Measurements from ENCODE around the gene DCAF12. TPM values are rescaled to one million over a fixed set of nuclear protein-coding genes. Genes with fewer than 3 reads are reported as not detected.

The DCAF12 gene
- total RNA-seq, 1 experiment from 2014 or later = 27.0 TPM

DNA sequence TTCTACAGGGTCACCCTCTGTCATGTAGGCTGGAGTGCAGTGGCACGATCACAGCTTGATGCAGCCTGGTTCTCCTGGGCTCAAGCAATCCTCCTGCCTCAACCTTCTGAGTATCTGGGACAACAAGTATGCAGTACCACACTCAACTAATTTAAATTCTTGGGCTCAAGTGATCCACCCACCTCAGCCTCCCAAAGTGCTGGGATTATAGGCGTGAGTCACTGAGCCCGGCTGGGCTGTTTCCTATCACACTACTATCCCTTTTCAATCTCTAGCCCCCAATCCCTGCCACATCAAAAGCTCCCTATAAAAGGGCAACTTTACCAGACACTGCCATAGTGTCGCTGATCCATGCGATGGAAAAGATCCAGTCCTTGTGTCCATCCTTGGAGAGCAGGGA lies 20.4 kb downstream of the DCAF12 start (continued):
- TF ChIP-seq, protein P1, sequence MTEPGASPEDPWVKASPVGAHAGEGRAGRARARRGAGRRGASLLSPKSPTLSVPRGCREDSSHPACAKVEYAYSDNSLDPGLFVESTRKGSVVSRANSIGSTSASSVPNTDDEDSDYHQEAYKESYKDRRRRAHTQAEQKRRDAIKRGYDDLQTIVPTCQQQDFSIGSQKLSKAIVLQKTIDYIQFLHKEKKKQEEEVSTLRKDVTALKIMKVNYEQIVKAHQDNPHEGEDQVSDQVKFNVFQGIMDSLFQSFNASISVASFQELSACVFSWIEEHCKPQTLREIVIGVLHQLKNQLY (CRISPR knock-in tag; IDR thresholded peaks at IDR 0.05) = no peak
- TF ChIP-seq ZNF671 (CRISPR knock-in tag; IDR thresholded peaks at IDR 0.05) (no peak), GRHL2 (CRISPR knock-in tag; IDR thresholded peaks at IDR 0.05; ENCODE audit: insufficient replicate concordance, severe bottlenecking) (no peak), IRF2 (CRISPR knock-in tag; IDR thresholded peaks at IDR 0.05; ENCODE audit: borderline replicate concordance, low read depth) (no peak), RORB (CRISPR knock-in tag; IDR thresholded peaks at IDR 0.05) (no peak)

DNA sequence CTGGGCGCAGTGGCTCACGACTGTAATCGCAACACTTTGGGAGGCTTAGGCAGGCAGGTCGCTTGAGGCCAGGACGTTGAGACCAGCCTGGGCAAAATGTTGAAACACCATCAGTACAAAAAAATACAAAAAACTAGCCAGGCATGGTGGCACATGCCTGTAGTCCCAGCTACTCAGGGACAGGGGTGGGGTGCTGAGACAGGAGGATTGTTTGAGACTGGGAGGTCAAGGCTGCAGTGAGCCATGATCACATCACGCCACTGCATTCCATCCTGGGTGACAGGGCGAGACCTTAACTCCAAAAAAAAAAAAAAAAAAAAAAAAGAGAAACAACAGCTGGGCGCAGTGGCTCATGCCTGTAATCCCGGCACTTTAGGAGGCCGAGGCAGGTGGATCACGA lies 23.7 kb downstream of the DCAF12 start:
- Mint-ChIP-seq H3K4me3 (no peak overlapping the region), H3K4me1 (no peaks in the 10 kb centered on the region), H3K9me3 (no peaks in the 10 kb centered on the region), H3K36me3 (peaks cover 50% of the 10 kb centered on the region), H3K27ac (no peak overlapping the region), H3K27me3 (ENCODE audit: low read depth) (no peaks in the 10 kb centered on the region)
- DNase-seq (ENCODE audit: low spot score) (no peak), ATAC-seq (no peak)
- TF ChIP-seq, protein P2, sequence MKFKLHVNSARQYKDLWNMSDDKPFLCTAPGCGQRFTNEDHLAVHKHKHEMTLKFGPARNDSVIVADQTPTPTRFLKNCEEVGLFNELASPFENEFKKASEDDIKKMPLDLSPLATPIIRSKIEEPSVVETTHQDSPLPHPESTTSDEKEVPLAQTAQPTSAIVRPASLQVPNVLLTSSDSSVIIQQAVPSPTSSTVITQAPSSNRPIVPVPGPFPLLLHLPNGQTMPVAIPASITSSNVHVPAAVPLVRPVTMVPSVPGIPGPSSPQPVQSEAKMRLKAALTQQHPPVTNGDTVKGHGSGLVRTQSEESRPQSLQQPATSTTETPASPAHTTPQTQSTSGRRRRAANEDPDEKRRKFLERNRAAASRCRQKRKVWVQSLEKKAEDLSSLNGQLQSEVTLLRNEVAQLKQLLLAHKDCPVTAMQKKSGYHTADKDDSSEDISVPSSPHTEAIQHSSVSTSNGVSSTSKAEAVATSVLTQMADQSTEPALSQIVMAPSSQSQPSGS (CRISPR knock-in tag; IDR thresholded peaks at IDR 0.05; ENCODE audit: borderline replicate concordance, low read depth) = no peak
- no peak for TF ChIP-seq NFE2L1 (CRISPR knock-in tag; IDR thresholded peaks at IDR 0.05)
- ChIA-PET POLR2A (interaction anchor here (0.7 to 0.8 kb wide), 2 partner anchors 8 to 19 kb away, joined by 4 to 7 read pairs; no protein-coding TSS in a partner anchor), CTCF (interaction anchor here (0.6 to 0.8 kb wide), 3 partner anchors 37 to 393 kb away, joined by 3 to 5 read pairs (median 5); no protein-coding TSS in a partner anchor)

DNA sequence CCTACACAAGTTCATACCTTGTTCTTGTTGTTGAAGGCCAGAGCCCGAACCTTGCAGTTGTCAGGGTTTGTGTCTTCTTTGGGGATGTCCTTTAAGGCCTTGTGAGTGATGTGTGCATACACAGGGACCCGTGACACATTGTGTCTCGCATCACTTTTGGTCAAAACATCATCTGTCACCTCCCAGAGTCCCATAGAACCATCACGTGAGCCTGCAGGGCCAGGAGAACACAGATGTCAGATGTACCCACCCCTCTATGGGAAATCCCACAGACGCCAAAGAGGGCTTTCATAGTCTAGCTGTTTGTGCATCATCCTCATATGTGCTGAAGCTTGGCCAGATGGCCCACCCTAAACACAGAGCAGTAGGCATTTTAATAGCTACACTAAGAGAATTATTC lies 28.2 kb downstream of the DCAF12 start:
- CTCF ChIA-PET = no interaction called here
- Mint-ChIP-seq H3K4me1 (no peaks in the 10 kb centered on the region), H3K9me3 (no peaks in the 10 kb centered on the region), H3K4me3 (no peak overlapping the region), H3K36me3 (peaks cover 38% of the 10 kb centered on the region), H3K27me3 (ENCODE audit: low read depth) (no peaks in the 10 kb centered on the region), H3K27ac (no peak overlapping the region)
- TF ChIP-seq, protein P3, sequence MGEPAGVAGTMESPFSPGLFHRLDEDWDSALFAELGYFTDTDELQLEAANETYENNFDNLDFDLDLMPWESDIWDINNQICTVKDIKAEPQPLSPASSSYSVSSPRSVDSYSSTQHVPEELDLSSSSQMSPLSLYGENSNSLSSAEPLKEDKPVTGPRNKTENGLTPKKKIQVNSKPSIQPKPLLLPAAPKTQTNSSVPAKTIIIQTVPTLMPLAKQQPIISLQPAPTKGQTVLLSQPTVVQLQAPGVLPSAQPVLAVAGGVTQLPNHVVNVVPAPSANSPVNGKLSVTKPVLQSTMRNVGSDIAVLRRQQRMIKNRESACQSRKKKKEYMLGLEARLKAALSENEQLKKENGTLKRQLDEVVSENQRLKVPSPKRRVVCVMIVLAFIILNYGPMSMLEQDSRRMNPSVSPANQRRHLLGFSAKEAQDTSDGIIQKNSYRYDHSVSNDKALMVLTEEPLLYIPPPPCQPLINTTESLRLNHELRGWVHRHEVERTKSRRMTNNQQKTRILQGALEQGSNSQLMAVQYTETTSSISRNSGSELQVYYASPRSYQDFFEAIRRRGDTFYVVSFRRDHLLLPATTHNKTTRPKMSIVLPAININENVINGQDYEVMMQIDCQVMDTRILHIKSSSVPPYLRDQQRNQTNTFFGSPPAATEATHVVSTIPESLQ (CRISPR knock-in tag; IDR thresholded peaks at IDR 0.05) = no peak
- TF ChIP-seq RELA (CRISPR knock-in tag; IDR thresholded peaks at IDR 0.05; ENCODE audit: borderline replicate concordance) (no peak), ZNF671 (CRISPR knock-in tag; IDR thresholded peaks at IDR 0.05) (no peak), GRHL2 (CRISPR knock-in tag; IDR thresholded peaks at IDR 0.05; ENCODE audit: insufficient replicate concordance, severe bottlenecking) (no peak), GTF2I (CRISPR knock-in tag; conservative IDR thresholded peaks at IDR 0.05) (no peak)
- TF ChIP-seq, protein P4, sequence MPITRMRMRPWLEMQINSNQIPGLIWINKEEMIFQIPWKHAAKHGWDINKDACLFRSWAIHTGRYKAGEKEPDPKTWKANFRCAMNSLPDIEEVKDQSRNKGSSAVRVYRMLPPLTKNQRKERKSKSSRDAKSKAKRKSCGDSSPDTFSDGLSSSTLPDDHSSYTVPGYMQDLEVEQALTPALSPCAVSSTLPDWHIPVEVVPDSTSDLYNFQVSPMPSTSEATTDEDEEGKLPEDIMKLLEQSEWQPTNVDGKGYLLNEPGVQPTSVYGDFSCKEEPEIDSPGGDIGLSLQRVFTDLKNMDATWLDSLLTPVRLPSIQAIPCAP (CRISPR knock-in tag; IDR thresholded peaks at IDR 0.05) = no peak
- ATAC-seq = no peak
- DNase-seq (ENCODE audit: low spot score) = no peak
- POLR2A ChIA-PET = no interaction called here

DNA sequence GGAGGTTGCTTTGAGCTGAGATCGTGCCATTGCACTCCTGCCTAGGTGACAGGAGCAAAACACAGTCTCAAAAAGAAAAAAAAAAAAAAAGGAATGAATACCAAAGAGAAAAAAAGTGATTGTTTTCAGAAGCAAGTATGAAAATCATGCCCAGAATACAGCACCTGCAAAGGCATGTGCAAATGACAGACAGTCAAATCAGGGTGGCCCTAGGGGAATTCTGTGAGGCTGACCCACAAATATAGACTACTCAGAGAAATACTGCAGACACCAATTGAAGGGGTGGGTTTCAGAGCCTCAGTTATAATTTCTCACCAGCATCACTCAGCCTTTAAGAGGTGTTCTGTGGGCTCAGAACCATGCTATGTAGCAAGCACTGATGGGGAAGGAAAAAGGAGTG lies 28.6 kb downstream of the DCAF12 start:
- POLR2A ChIA-PET = no interaction called here
- H3K27ac Mint-ChIP-seq = no peak overlapping the region
- no peaks in the 10 kb centered on the region for H3K4me1 Mint-ChIP-seq
- TF ChIP-seq, protein P5, sequence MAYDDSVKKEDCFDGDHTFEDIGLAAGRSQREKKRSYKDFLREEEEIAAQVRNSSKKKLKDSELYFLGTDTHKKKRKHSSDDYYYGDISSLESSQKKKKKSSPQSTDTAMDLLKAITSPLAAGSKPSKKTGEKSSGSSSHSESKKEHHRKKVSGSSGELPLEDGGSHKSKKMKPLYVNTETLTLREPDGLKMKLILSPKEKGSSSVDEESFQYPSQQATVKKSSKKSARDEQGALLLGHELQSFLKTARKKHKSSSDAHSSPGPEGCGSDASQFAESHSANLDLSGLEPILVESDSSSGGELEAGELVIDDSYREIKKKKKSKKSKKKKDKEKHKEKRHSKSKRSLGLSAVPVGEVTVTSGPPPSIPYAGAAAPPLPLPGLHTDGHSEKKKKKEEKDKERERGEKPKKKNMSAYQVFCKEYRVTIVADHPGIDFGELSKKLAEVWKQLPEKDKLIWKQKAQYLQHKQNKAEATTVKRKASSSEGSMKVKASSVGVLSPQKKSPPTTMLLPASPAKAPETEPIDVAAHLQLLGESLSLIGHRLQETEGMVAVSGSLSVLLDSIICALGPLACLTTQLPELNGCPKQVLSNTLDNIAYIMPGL (CRISPR knock-in tag; IDR thresholded peaks at IDR 0.05) = no peak
- no peak for TF ChIP-seq NFYB (CRISPR knock-in tag; conservative IDR thresholded peaks at IDR 0.05; ENCODE audit: low read depth)
- no peak for TF ChIP-seq OVOL2 (CRISPR knock-in tag; IDR thresholded peaks at IDR 0.05; ENCODE audit: borderline replicate concordance)
- DNase-seq (ENCODE audit: low spot score) (no peak), ATAC-seq (no peak)
- H3K4me3 Mint-ChIP-seq = no peak overlapping the region
- CTCF ChIA-PET = no interaction called here
- peaks cover 40% of the 10 kb centered on the region for H3K36me3 Mint-ChIP-seq
- H3K9me3 Mint-ChIP-seq = no peaks in the 10 kb centered on the region
- H3K27me3 Mint-ChIP-seq (ENCODE audit: low read depth) = no peaks in the 10 kb centered on the region

All from WTC11 (cell line).